ENCODE data around the gene IFNAR1. TPM values are rescaled to one million over a fixed set of nuclear protein-coding genes. Genes with fewer than 3 reads are reported as not detected.

Gene IFNAR1
- total and polyA plus RNA-seq, 9 of the 15 experiments (the other 6 are each of a cell fraction or from before 2014, with no cell fraction given), result 8.6 to 31.8 (median 14.8) TPM

GRCh38 chr21:33368124-33368523 is 43.4 kb downstream of the IFNAR1 start (continued):
- TF ChIP-seq SETDB1 (IDR thresholded peaks at IDR 0.05; ENCODE audit: low read length) (no peak), ARID3B (CRISPR knock-in tag; IDR thresholded peaks at IDR 0.05; ENCODE audit: borderline replicate concordance) (no peak), RAD21 (CRISPR knock-in tag; conservative IDR thresholded peaks at IDR 0.05 in 1 of 2, IDR thresholded peaks at IDR 0.05 in 1 of 2) (no peak), TAF7 (tag; IDR thresholded peaks at IDR 0.05) (no peak), ZSCAN29 (IDR thresholded peaks at IDR 0.05) (no peak), SNIP1 (IDR thresholded peaks at IDR 0.05; ENCODE audit: low read depth) (no peak), PHB (CRISPR knock-in tag; IDR thresholded peaks at IDR 0.05) (no peak), ZC3H4 (CRISPR knock-in tag; IDR thresholded peaks at IDR 0.05; ENCODE audit: borderline replicate concordance) (no peak), PBX2 (CRISPR knock-in tag; IDR thresholded peaks at IDR 0.05; ENCODE audit: low read depth) (no peak), PBX2 (tag; conservative IDR thresholded peaks at IDR 0.05; ENCODE audit: low read depth) (no peak), HOMEZ (CRISPR knock-in tag; IDR thresholded peaks at IDR 0.05) (no peak), EWSR1 (IDR thresholded peaks at IDR 0.05; ENCODE audit: borderline replicate concordance, low read depth, partially characterized antibody) (no peak), RHOXF2B (CRISPR knock-in tag; conservative IDR thresholded peaks at IDR 0.05) (no peak), MCM5 (IDR thresholded peaks at IDR 0.05; ENCODE audit: low read depth) (no peak), GABPA (tag; conservative IDR thresholded peaks at IDR 0.05; ENCODE audit: low read depth) (no peak), CHD4 (IDR thresholded peaks at IDR 0.05; ENCODE audit: insufficient read depth, insufficient replicate concordance, low read depth, low read length, poor library complexity, severe bottlenecking) (no peak), MIER1 (IDR thresholded peaks at IDR 0.05; ENCODE audit: low read depth) (no peak), SMARCE1 (IDR thresholded peaks at IDR 0.05) (peak; percentile 93; the same call in 1 of the 2 replicates), ZNF707 (CRISPR knock-in tag; conservative IDR thresholded peaks at IDR 0.05) (no peak), KHSRP (IDR thresholded peaks at IDR 0.05) (no peak)
